ENCODE data around the gene ELL3.
"Not testable (repeated sequence)": the region's sequence is repeated elsewhere in the genome, so short reads cannot be mapped to it uniquely, and the experiment has no call there.

The ELL3 gene, protein sequence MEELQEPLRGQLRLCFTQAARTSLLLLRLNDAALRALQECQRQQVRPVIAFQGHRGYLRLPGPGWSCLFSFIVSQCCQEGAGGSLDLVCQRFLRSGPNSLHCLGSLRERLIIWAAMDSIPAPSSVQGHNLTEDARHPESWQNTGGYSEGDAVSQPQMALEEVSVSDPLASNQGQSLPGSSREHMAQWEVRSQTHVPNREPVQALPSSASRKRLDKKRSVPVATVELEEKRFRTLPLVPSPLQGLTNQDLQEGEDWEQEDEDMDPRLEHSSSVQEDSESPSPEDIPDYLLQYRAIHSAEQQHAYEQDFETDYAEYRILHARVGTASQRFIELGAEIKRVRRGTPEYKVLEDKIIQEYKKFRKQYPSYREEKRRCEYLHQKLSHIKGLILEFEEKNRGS

DNA sequence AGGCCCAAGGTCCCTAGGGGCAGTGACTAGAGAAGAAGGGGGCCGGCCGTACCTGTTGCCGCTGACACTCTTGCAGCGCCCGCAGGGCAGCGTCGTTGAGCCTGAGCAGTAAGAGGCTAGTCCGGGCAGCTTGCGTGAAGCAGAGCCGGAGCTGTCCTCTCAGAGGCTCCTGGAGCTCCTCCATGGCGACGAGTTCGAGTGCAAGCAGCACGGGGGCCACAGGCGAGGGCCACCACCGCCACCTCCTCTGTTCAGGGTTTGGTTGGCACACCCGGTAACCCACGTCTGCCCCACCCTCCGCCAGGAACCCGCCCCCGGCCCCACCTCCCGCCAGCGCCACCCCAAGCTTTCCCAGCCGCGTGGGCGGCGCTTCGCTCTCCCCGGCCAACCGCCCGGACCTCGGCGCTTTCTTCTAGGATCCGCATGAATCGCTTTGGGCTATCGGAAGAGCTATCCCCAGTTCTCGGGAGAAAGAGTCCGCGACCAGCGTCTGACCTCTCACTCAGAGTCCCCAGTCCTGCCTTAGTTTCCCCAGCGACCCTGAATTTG, at the start of gene ELL3:
ELL3 (minus strand) TSS at position 249 of the 549 bp plus-strand sequence; CDS start at position 184, 65 bp downstream.
- peak; percentile 80 for DNase-seq

DNA sequence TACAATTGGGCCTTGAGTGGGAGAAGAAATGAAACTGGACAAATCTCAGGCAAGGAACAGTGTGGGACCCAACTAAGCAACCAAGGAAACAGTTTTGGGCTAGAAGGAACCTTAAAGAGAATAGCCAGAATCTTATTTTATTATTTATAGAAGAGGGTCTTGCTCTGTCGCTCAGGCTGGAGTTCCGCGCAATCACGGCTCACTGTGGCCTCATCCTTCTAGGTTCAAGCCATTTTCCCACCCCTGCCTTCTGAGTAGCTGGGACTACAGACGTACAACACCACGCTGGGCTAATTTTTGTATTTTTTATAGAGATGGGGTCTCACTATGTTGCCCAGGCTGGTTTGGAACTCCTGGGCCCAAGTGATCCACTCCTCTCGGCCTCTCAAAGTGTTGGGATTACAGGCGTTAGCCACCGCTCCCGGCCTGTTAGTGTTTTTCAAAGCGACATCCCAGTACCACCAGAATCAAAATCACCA, 49.3 kb upstream of the ELL3 start:
- no peak for DNase-seq

DNA sequence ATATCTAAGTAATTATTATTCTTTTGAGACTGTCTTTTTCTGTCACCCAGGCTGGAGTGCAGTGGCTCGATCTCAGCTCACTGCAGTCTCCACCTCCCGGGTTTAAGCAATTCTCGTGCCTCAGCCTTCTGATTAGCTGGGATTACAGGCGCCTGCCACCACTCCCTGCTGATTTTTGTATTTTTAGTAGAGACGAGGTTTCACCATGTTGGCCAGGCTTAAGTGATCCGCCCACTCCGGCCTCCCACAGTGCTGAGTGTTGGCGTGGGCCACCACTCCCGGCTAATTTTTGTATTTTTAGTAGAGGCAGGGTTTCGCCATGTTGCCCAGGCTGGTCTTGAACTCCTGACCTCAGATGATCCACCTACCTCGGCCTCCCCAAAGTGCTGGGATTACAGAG, 48.5 kb upstream of the ELL3 start:
- not testable (repeated sequence) for DNase-seq

DNA sequence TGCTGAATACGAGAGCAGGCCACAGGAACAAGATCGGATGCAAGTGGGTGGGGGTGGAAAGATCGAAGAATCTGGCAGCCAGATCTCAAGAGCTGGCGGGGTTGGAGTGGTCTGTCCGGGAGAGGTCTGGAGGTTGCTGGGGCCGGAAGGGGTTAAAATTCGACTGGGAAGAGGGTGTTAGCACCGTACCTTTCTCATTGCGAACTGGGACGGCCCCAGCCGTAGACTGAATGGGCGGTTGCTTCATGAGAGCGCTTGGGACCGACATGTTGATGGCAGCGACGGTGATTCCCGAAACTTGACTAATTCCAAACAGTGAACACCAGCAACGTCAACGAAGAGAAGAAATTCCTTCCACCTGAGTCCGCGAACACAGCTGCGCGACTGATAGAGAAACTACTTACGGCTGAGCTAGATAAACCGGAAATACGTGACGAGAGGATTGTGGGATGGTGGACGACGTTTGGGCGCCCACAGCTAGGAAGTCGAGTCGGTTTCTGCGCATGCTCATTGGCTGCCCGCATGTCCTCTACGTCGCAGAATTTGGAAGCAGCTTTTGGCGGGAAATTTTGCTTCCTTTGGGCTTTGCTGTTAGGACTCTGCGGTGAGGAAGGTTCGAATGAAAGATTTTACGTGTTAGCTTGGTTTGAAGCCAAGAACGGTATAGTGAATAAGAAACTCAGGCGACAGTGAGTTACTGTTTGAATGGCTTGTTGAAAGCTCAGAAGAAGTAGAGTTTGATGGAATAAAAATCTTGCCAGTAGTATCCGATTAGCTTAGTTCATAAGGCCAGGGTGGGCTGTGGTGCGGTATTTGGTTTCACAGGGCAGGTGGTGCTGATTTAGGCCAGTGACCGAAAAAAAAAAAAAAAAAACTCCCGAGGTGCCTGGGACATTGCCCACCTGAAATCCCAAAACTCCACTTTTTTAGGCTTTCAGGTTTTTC, 47.8 kb upstream of the ELL3 start, which contains the start of gene MFAP1:
MFAP1 (minus strand) TSS at position 389 of the 945 bp plus-strand sequence; CDS start at position 268, 121 bp downstream.
- peak; percentile 98 for DNase-seq

DNA sequence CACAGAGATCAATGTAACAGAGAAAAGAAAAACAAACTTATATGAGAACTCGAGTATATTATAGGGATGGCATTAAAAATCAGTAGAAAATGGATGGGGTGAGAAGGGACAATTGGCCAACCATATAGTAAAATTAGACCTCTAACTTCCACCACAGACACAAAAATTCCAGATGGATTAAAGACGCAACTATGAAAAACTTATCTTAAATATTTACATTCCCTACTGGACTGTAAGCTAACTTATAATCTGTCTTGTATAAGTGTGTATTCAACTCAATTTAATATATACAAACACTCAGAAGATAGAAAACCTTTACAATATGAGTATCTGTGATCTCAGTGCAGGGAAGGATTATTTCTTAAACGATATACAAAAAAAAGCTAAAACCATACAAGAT, 44.7 kb upstream of the ELL3 start:
- DNase-seq, result no peak

DNA sequence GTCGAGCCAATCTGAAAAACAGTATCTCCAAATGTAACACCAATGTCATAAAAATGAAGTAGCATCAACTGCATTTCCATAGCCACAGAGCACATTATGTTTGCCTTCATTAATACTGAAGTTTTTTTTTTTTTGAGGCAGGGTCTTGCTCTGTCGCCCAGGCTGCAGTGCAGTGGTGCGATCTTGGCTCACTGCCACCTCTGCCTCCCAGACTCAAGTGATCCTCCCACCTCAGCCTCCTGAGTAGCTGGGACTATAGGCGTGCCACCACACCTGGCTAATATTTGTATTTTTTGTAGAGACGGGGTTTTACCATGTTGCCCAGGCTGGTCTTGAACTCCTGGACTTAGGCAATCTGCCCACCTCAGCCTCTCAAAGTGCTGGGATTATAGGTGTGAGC, 38.3 kb upstream of the ELL3 start:
- not testable (repeated sequence) for DNase-seq

DNA sequence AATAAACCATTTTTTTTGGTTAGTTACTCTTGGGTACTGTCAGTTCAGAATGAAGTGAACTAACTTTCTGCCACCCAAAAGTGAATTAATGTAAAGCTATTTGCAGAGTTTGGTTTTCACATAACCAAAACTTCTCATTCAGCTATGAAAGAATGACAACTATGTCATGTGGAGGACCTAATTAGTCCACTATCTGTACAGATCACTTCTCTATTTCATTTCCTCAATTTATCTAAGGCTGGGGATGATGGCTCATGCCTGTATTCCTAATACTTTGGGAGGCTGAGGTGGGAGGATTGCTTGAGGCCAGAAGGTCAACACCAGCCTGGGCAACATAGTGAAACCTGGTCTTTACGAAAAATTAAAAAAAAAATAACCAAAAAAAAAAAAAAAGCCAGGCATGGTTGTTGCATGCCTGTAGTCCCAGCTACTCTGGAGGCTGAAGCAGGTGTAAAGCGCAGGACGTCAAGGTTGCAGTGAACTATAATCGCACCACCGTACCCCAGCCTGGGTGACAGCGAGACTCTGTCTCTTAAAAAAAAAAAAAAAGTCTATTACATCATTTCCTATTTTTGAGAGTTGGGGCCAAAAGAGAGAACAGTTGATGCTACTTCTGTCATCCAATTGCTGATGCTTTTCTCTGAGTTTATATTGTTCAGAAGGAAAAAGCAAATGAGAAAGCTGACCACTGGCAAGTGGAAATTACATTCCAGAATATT, 32.4 kb upstream of the ELL3 start:
- no peak for DNase-seq

DNA sequence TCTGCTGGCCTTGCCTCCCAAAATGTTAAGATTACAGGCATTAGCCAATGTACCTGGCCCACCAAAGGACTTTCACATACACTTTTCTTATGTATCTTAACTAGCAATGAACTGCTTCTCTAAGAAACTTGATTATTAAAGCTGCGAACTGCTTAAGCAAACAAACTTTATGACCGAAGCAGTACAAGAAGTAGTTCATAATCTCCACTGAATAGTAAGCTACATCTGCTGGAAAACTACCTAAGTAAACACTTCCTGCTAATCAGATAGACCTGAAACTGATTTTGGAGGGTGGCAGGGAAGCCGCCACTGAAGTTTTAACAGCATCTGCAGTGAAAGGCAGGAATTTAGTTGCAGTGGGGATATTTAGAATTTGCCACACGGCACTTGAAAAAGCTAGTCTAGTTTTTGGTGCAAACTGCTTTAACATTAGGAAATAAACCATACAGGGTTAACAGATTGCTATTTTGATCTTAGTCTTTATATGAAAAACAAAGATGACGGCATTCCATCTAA, 31.7 kb upstream of the ELL3 start:
- DNase-seq, result no peak

DNA sequence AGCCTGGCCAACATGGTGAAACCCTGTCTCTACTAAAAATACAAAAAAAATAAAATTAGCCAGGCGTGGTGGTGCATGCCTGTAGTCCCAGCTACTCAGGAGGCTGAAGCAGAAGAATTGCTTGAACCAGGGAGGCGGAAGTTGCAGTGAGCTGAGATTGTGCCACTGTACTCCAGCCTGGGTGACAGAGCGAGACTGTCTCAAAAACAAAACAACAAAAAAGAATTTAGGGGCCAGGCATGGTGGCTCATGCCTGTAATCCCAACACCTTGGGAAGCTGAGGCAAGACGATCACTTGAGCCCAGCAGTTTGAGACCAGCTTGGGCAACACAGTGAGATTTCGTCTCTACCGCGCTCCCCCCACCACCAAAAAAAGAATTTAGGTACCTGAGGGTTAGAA, 25.9 kb upstream of the ELL3 start:
- not testable (repeated sequence) for DNase-seq

DNA sequence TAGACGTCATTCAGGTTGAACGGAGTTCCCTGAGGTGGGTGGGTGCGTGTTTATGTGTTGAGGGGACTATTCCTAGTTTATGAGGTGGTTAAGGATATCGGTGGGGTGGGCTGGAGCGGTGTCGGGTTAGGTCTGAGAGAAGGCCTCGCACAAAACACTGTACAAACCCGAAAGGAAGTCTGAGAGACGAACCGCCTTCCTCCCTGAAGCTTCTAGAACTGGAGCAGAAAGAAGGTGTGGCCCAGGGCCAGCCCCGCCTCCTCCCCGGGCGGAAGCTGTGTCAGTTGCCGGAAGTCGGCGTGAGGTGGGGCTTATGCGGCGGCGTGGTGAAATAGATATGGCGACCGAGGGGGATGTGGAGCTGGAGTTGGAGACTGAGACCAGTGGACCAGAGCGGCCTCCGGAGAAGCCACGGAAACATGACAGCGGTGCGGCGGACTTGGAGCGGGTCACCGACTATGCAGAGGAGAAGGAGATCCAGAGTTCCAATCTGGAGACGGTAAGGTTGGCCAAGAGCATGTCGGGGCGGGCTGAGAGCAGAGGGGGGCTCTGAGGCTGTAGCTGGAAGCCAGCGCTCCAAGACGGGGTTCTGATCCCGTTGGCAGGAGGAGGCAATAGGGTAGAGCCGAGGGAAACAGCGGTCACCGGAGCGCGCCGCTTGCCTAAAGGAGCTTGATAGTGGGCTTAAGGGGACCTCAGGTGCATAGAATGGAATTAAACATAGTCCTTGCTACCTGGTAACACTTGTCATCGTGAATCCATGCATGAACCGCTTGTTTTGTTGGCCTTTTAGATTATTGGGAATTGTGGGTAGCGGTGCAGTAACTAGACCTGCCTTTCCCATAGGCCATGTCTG, 23.7 kb upstream of the ELL3 start, which contains the start of gene HYPK:
HYPK (plus strand) TSS at position 314 of the 856 bp plus-strand sequence; CDS start at position 338, 24 bp downstream.
- peak; percentile 75 for DNase-seq

DNA sequence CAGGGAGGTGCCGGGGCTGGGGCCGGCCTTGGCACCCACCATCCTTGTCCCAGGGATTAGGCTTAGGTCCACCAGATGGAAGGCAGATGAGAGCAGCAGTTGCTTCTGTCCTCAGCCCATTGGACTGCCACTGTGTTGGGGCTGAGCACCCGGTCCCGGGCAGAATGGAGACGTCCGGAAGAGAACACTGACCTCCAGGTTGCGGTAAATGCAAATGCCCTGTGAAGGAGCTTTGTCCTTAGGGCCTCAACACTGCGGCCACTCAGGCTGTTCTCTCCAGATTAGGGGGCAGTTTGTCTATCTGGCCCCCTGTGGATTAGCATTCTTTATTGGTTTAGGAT, 23.1 kb upstream of the ELL3 start, which contains the start of gene SERINC4:
SERINC4 (minus strand) TSS at position 276 of the 341 bp plus-strand sequence; CDS start at position 42, 234 bp downstream.
- DNase-seq, result no peak

DNA sequence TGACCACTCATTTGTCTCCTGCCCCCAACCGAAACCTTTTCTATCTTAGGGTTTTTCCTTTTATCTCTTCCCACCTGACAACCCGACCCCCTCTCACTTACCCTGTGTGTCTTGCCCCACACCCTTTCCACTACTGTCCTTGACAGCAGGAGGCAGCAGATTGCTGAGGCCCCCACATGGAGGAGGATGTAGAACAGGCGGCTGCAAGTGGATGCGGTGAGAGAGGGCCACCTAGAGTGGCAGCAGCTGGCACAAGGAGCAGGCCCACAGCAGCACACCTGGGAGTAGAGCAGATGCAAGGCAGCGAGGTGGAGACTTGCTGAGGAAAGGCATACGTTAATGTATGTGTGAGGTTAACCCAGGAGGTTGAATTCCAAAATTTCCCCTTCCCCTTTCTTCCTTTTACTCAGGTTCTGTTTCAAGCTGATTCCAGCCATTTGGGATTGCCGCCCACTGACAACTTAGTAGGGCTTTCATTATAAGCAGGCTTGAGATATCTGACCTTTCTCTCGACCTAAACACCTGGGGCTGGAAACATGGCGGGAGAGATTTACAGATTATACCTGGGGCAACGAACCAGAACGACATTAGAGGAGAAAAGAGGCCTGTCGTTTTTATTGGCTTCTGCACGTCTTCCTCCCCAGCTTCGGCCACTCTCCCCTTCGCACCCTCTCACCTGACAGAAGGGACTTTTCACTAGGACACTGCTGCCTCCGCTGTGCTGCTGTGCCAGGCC, 22.6 kb upstream of the ELL3 start:
- DNase-seq, result peak; percentile 13

DNA sequence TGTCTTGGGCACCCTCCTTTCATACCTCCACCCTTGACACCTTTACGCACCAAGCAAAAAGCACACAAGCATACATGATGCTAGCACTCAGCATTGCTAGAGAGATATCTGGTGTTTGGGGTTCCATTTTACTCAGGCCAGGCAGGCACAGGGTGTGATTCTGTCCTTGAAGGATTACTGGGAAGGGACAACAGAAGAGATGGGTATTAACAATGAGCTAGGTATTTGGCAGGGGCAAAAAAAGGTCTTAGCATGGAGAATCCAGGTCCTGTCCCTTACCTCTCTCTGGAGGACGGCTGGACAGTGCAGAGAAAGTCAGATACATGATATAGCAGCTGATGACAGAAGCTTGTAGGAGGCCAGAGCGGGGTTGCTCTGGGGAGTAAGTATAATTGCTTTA, 19.8 kb upstream of the ELL3 start:
- no peak for DNase-seq

DNA sequence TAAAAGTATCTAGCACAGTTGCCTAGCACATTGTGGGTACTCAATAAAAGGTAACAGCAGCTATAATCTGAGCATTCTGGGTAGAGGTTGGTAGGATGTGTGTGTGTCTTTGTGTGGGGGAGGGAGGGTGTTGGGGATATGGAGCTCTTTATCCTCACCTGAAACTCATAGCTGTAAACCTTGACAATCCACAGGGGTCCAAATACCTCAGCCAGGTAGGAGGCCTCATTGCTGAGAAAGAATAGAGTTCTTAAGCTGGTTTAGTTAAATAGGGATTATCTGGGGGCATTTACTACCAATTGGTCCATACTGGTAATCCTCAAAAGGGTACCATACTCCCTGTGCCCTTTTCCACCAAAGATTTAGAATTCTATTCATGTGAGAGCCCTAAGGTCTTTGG, 19.2 kb upstream of the ELL3 start:
- DNase-seq, result no peak

DNA sequence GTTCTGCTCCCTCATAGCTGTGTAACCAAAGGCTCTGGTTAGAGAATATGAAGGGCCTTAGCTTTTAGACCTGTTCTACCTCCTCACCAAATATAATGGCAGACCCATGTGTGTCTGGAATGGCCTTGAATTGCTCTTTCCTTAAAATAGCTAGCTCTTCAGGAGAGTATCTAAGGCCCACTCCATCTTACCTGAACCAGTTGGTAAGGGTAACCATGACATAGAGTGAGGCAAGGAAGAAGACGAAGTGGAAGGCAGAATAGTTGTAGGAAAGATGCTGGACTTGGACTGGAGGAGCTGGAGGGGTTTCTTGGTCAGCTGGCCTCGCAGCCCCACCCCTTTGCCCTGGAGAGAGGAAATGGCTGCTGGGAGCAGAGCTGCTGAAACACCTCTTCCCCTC, 18.4 kb upstream of the ELL3 start:
- DNase-seq, result no peak

DNA sequence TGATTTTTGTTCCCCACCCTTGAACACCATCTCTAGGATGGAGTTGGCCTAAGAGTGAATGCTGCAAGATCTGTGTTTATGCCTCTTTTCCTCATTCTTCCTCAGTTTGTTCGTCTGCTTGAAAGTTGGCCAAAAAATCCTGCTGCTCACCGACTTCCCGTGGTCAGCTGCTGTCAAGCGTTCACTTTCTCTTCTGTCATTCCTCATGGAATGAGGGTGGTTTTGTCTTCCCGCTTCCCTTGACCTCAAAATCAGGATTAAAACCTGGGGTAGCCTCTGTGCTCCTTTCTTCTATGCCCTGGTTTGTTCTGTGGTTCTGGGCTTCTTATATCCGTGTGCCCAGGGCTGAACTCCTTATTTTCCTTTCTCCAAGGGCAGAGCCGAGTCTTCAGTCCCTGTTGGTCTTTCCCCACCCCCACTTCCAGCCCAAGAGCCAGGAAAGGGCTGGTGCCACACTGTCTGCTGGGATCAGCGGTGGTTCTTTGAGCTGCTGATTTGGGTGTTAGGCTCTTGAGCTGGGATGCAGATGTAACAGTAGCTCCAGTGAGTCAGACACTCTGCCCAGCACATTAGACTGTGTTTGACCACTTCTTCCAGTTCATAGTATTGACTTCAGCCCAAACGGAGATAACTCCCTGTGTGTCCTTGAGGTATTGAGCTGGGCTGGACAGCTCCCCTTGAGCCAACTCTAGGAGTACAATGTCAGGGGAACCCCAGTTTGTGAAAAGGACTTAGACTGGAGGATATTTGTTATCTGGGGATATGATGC, 17.7 kb upstream of the ELL3 start:
- no peak for DNase-seq

DNA sequence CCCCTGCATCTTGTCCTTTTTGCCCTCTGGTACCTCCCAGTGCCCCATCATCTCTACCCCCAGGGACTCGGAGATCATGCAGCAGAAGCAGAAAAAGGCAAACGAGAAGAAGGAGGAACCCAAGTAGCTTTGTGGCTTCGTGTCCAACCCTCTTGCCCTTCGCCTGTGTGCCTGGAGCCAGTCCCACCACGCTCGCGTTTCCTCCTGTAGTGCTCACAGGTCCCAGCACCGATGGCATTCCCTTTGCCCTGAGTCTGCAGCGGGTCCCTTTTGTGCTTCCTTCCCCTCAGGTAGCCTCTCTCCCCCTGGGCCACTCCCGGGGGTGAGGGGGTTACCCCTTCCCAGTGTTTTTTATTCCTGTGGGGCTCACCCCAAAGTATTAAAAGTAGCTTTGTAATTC, 16.9 kb upstream of the ELL3 start:
- no peak for DNase-seq

DNA sequence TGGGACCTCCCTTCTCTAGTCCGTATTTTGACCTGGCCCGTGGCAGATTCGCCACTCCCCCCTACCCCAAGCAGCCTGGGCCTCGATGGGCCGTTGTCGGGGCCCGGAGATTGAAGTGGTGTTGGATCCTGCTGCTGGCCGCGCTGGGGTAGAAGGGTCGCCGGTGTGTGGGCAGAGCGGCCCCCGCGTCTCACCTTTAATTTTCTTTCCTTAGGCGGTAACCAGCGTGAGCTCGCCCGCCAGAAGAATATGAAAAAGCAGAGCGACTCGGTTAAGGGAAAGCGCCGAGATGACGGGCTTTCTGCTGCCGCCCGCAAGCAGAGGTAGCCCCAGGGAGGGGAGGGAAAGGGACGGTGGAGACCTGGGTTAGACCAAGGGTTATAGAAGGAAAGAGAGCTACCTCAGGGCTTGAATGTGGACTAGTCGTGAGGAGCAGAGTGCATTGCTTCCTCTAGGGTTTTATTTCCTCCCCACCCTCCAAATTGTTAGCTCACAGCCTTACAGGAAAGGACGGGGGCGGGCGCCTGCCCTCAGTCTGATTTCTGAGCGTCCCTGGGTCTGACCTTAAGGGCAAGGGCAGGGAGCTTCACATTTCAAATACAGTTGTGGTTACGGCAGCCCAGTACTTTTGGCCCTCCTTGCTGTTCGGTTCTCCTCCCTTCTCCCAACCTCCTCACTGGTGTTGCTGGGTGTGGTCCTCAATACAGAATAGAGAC, 16.2 kb upstream of the ELL3 start:
- no peak for DNase-seq
